ENCODE results near the gene ARL11.
"Not testable (repeated sequence)": the region's sequence is repeated elsewhere in the genome, so short reads cannot be mapped to it uniquely, and the experiment has no call there.

Gene ARL11

GRCh38 chr13:49587311-49587847, 40.9 kb upstream of the ARL11 start:
- no peak for DNase-seq (ENCODE audit: low spot score)
- no peak for TF ChIP-seq CTCF (IDR thresholded peaks at IDR 0.05)
- Histone ChIP-seq H3K27ac (no peak overlapping the region), H3K4me3 (no peak overlapping the region)

GRCh38 chr13:49590714-49591113, 37.6 kb upstream of the ARL11 start:
- not testable (repeated sequence) for DNase-seq (ENCODE audit: low spot score); H3K4me3 ChIP-seq; H3K27ac ChIP-seq

- H3K27ac ChIP-seq; H3K4me3 ChIP-seq; DNase-seq (ENCODE audit: low spot score): not testable (repeated sequence)
These were observed 34.4 kb upstream of the ARL11 start for GRCh38 chr13:49593876-49594275.

- DNase-seq (ENCODE audit: low spot score): no peak
- Histone ChIP-seq H3K27ac (no peak overlapping the region), H3K4me3 (no peak overlapping the region)
- TF ChIP-seq CTCF (IDR thresholded peaks at IDR 0.05): no peak
These were observed 33.7 kb upstream of the ARL11 start for GRCh38 chr13:49594576-49594975.

- Histone ChIP-seq H3K27ac (no peak overlapping the region), H3K4me3 (no peak overlapping the region)
- DNase-seq (ENCODE audit: low spot score): no peak
- TF ChIP-seq CTCF (IDR thresholded peaks at IDR 0.05): no peak
These were observed 32.1 kb upstream of the ARL11 start for GRCh38 chr13:49596221-49596620.

- Histone ChIP-seq H3K27ac (no peak overlapping the region), H3K4me3 (no peak overlapping the region)
- DNase-seq (ENCODE audit: low spot score): no peak
- no peak for TF ChIP-seq CTCF (IDR thresholded peaks at IDR 0.05)
These were observed 31.2 kb upstream of the ARL11 start for GRCh38 chr13:49597043-49597641.

GRCh38 chr13:49602005-49602404, 26.3 kb upstream of the ARL11 start:
- Histone ChIP-seq H3K27ac (no peak overlapping the region), H3K4me3 (no peak overlapping the region)
- no peak for DNase-seq (ENCODE audit: low spot score)
- no peak for TF ChIP-seq CTCF (IDR thresholded peaks at IDR 0.05)

- not testable (repeated sequence) for H3K27ac ChIP-seq; DNase-seq (ENCODE audit: low spot score)
These were observed 25.7 kb upstream of the ARL11 start for GRCh38 chr13:49602615-49603014.

GRCh38 chr13:49604570-49604969, 23.7 kb upstream of the ARL11 start:
- TF ChIP-seq CTCF (IDR thresholded peaks at IDR 0.05): no peak
- Histone ChIP-seq H3K4me3 (no peak overlapping the region), H3K27ac (no peak overlapping the region)
- DNase-seq (ENCODE audit: low spot score): no peak

More at GRCh38 chr13:49602615-49603014, 25.7 kb upstream of the ARL11 start:
- not testable (repeated sequence) for H3K4me3 ChIP-seq
